GM13976 (cell line): ENCODE data around the gene HEATR5A.
"Not testable (repeated sequence)": the region's sequence is repeated elsewhere in the genome, so short reads cannot be mapped to it uniquely, and the experiment has no call there.

ENCODE experiments used
- DNase-seq: peaks from one replicate; pipeline ENCODE4 v3.0.0; 2012; ENCODE audit warnings: low spot score
- in situ Hi-C: fragments of 300-500 bp; cut with MboI; formaldehyde crosslinking; loops from one replicate; pipeline ENCODE4 v1.12.0; 2022; ENCODE audit warnings: low sequenced_read_pairs, mixed read lengths, inconsistent platforms; ENCODE audit not compliant: unreplicated experiment
- TF ChIP-seq, protein P1 (sequence below): IDR thresholded peaks from 2 replicates; pipeline ENCODE4 v1.5.1; 2012; ENCODE audit warnings: borderline replicate concordance, mild to moderate bottlenecking; ENCODE audit not compliant: insufficient read depth; ENCODE audit errors: extremely low read depth, missing control alignments, control extremely low read depth

Gene HEATR5A

GRCh38 chr14:31258427-31259039 lies 161.8 kb downstream of the HEATR5A start:
- DNase-seq: no peak
- in situ Hi-C loops: no loop called here
- TF ChIP-seq, protein P1, sequence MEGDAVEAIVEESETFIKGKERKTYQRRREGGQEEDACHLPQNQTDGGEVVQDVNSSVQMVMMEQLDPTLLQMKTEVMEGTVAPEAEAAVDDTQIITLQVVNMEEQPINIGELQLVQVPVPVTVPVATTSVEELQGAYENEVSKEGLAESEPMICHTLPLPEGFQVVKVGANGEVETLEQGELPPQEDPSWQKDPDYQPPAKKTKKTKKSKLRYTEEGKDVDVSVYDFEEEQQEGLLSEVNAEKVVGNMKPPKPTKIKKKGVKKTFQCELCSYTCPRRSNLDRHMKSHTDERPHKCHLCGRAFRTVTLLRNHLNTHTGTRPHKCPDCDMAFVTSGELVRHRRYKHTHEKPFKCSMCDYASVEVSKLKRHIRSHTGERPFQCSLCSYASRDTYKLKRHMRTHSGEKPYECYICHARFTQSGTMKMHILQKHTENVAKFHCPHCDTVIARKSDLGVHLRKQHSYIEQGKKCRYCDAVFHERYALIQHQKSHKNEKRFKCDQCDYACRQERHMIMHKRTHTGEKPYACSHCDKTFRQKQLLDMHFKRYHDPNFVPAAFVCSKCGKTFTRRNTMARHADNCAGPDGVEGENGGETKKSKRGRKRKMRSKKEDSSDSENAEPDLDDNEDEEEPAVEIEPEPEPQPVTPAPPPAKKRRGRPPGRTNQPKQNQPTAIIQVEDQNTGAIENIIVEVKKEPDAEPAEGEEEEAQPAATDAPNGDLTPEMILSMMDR: no peak

DNA sequence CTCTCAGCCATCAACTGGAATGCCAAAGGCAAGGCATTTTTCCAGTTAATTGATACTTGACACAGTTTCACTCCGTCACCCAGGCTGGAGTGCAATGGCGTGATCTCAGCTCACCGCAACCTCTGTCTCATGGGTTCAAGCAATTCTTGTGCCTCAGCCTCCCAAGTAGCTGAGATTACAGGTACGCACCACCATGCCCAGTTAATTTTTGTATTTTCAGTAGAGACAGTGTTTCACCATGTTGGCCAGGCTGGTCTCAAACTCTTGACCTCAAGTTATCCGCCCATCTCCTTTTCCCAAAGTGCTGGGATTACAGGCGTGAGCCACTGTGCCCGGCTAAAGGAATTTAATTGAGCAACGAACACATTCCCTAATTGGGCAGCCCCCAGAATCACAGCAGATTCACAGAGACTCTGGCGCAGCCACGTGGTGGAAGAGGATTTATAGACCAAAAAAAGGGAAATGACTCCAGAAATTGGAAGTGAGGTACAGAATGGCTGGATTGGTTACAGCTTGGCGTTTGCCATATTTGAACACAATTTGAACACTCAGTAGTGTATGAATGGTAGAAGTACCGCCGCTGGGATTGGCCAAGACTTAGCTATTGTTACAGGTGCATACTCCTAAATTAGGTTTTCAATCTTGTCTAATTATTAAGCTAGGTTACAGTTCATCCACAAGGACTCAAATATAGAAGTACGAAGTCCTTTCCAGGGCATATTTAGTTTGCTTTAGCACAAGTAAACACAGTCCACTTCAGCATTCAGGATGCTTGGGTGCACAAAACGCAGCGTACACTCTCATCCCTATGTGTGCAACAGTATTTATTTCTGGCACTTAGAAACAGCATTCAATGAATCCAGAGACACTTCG lies 162.6 kb downstream of the HEATR5A start:
- DNase-seq, in situ Hi-C loops: not testable (repeated sequence)

DNA sequence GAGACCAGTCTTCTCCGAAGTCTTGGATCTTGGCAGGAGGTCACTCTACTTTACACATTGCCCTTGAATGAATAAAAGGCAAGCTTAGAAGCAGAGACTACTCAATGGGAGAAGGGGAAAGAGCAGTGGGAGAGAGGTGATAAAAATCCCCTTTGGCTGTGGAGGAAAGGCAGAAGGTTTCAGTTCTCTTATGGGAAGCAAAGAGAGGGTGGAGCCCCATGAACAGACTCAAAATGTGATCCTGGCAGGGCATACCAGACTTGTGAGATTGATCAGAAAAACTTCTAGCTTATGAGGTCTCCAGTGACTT lies 163.2 kb downstream of the HEATR5A start:
- TF ChIP-seq, protein P1: no peak
- no peak for DNase-seq
- in situ Hi-C loops: no loop called here

DNA sequence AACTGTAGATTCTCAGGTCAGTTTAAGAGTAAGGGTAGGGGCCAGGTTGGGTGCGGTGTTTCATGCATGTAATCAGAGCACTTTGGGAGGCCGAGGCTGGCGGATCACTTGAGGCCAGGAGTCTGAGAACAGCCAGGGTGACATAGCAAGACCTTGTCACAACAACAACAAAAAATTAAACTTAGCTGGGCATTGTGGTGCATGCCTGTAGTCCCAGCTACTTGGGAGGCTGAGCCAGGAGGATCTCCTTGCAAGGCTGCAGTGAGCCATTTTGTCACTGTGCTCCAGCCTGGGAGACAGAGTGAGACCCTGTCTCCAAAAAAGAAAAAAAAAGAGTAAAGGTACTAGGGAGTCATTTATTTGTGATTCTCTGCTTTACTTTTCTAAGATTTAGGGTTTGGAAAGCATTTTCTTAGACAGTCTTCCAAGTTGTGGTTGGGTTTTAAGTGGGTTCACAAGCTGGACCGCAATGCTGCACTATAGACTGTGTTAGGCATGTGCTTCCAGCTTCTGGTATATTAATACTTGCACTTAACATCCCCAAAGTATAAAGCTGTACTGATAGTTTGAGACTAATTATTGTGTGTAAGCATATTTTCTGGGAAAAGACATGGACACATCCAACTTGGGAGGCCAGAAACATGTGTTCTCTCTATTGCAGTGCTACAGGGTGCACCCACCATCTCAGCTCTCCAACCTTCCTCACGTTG lies 163.7 kb downstream of the HEATR5A start:
- in situ Hi-C loops: no loop called here
- no peak for DNase-seq
- TF ChIP-seq, protein P1: no peak

GRCh38 chr14:31255918-31256317 lies 164.4 kb downstream of the HEATR5A start:
- DNase-seq, in situ Hi-C loops: not testable (repeated sequence)

GRCh38 chr14:31255286-31255685 lies 165.1 kb downstream of the HEATR5A start:
- in situ Hi-C loops: no loop called here
- TF ChIP-seq, protein P1: no peak
- no peak for DNase-seq

DNA sequence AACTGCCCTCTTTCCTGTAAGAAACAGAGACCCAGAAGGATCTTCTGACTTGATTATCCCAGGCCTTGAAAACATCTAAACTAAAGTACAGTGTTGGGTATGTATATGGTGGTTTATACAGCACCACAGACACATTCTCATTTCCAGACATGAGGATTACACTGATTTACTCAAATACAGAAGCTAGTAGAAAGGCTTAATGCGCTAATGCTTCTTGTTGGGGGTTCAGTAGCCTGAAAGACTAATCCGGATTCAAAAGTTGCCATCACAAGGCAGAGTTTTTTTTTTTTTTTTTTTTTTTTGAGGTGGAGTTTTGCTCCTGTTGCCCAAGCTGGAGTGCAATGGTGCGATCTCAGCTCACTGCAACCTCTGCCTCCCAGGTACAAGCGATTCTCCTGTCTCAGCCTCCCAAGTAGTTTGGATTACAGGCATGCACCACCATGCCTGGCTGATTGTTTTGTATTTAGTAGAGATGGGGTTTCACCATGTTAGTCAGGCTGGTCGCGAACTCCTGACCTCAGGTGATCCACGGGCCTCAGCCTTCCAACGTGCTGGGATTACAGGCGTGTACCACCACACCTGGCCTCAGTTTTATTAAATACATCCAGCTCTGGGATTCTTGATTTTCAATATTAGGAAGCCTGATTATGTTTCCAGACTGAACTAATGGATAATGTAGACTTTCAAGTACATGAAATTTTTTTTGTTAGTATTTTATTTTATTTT lies 166.4 kb downstream of the HEATR5A start:
- in situ Hi-C loops: no loop called here
- TF ChIP-seq, protein P1: no peak
- no peak for DNase-seq
